T-helper 17 cell (primary cell): Measurements from ENCODE around the gene NLGN1. TPM values are rescaled to one million over a fixed set of nuclear protein-coding genes. Genes with fewer than 3 reads are reported as not detected.

Experiments
- ATAC-seq: fragments of 150-1000 bp; cut with Tn5 transposase; 2 replicates; pipeline ENCODE4 v1.10.0; 2021; ENCODE audit warnings: mild to moderate bottlenecking, moderate library complexity
- DNase-seq, 3 donors: peaks; one replicate each; pipeline versions ENCODE4 v3.0.0 to v3.0.0-alpha.2; 2020 to 2021
- H3K9me3 ChIP-seq: one replicate; pipeline ENCODE4 v1.7.0; 2013; ENCODE audit warnings: low read length, mild to moderate bottlenecking; ENCODE audit not compliant: control insufficient read depth, poor library complexity, severe bottlenecking
- H3K27ac Mint-ChIP-seq: one replicate; pipeline ENCODE4 v1.8.0; 2022; ENCODE audit warnings: mild to moderate bottlenecking, moderate library complexity, mixed read lengths
- H3K27me3 Mint-ChIP-seq: one replicate; pipeline ENCODE4 v1.8.0; 2022; ENCODE audit warnings: mixed read lengths
- H3K36me3 Mint-ChIP-seq: one replicate; pipeline ENCODE4 v1.8.0; 2022; ENCODE audit warnings: low read depth, mixed read lengths
- H3K4me1 Mint-ChIP-seq: one replicate; pipeline ENCODE4 v1.8.0; 2022; ENCODE audit warnings: mild to moderate bottlenecking, mixed read lengths
- H3K4me3 Mint-ChIP-seq: one replicate; pipeline ENCODE4 v1.8.0; 2022; ENCODE audit warnings: mild to moderate bottlenecking, moderate library complexity, mixed read lengths
- total RNA-seq, 4 donors: library from RNA in 2 of 4; stranded (reverse) in 2 of 4; gene quantifications; one replicate each; pipeline ENCODE4 v1.2.3 and lab custom pipeline; 2022 to 2026

Gene NLGN1
- total RNA-seq, 2 donors from 2014 or later: not detected

DNA sequence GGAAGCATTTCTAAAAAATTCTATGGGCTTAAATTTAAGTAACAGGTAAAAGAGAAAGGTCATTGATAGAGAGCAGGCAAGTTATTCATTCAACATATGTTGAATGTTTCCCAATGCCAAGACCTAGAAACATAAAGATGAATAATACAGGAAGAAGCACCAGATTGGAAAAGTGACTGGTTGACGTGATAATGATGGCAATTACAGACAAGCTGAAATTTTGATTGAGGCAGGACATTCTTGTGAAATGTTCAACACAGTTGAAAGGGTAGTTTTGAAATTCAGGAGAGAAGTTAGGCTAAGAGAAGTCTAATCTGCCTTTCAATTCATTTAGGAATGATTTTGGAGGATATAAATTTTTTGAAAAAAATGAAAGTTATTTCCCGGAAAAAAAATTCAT is 925.2 kb downstream of the NLGN1 start:
- H3K4me1 Mint-ChIP-seq: no peaks in the 10 kb centered on the region
- H3K4me3 Mint-ChIP-seq: no peak overlapping the region
- no peak for ATAC-seq
- no peaks in the 10 kb centered on the region for H3K36me3 Mint-ChIP-seq
- peaks cover 2% of the 10 kb centered on the region for H3K9me3 ChIP-seq
- H3K27me3 Mint-ChIP-seq: no peaks in the 10 kb centered on the region
- DNase-seq: no peak
- H3K27ac Mint-ChIP-seq: no peak overlapping the region

DNA sequence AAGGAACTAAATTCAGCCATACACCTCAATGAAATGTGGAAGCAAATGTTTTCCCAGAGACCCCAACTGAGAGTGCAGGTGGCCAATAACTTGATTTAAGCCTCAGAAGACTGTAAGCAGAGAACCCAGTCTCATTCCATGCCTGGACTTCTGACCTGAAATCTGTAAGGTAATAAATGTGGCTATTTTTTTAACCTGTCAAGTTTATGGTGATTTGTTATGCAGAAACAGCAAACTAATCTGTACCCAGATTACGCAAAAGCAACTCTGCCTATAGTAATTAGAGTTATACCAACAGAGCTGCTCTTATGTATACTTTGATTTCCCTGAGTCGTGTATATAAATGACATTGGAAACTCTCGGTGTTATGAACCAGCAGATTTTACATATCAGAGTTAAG is 927.6 kb downstream of the NLGN1 start:
- H3K9me3 ChIP-seq: no peaks in the 10 kb centered on the region
- no peaks in the 10 kb centered on the region for H3K36me3 Mint-ChIP-seq
- no peak for ATAC-seq
- H3K4me3 Mint-ChIP-seq: no peak overlapping the region
- H3K27me3 Mint-ChIP-seq: no peaks in the 10 kb centered on the region
- DNase-seq: no peak
- H3K4me1 Mint-ChIP-seq: no peaks in the 10 kb centered on the region
- no peak overlapping the region for H3K27ac Mint-ChIP-seq

DNA sequence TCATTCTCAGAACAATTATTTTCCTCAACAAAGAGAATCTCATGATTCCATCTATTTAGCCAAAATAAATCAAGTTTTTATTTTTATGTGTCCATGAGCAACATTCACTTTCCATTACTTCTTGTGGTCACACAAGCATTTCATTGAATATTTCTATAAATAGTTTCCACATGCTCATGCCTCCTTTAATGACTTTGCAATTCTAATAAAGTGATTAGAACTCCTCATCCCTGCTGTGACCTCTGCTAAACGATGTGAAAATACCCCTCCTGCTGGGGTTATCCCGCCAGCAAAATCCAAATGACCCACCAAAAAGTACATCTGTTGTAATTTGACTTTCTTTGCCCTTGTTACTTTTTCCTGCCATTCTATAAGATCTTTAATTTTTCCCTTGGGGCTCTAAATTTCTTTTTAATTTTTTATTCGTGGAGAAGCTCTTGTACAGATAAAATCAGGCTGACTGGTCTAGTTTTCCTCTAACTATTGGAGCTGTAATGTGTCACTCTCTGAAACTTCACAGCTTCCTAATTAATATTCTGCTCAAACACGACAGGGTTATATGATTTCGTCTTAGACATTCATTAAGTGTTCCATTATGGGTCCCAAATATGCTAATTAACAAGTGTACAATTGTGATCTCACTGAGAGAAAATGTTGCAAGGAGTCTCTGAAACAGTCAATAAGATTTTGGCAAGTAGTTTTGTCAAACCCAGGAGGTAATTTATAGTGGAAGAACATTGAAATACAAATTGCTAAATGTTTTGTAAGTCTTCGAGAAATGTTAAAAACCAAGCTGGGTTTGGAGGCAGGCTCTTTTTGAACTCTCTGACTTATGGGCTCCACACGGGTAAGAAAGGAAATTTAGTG is 928.5 kb downstream of the NLGN1 start:
- ATAC-seq (no peak), DNase-seq (no peak)
- Mint-ChIP-seq H3K27me3 (no peaks in the 10 kb centered on the region), H3K27ac (no peak overlapping the region), H3K4me1 (no peaks in the 10 kb centered on the region), H3K4me3 (no peak overlapping the region), H3K36me3 (no peaks in the 10 kb centered on the region)
- H3K9me3 ChIP-seq: peaks cover 2% of the 10 kb centered on the region

DNA sequence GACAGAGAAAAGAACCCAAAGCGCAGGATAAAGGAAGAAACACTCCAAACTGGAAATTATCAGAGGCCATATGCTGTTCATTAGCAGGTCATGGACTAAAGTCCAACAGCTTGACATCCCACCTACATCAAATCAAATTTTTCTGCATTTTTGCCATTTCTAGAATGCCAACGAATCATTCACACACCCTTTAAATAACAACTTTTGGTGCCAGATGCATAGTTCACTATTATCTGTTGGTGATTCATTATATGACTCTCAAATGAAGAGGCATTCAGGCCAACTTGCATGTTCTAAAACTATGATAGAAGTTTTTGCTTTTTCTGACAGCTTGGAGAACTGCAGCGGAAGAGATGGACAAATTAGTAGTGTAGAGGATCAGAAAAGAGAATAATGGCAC is 931.8 kb downstream of the NLGN1 start:
- DNase-seq: no peak
- ATAC-seq: no peak
- peaks cover 2% of the 10 kb centered on the region for H3K9me3 ChIP-seq
- H3K36me3 Mint-ChIP-seq: no peaks in the 10 kb centered on the region
- H3K27me3 Mint-ChIP-seq: no peaks in the 10 kb centered on the region
- no peak overlapping the region for H3K27ac Mint-ChIP-seq
- no peak overlapping the region for H3K4me3 Mint-ChIP-seq
- no peaks in the 10 kb centered on the region for H3K4me1 Mint-ChIP-seq

DNA sequence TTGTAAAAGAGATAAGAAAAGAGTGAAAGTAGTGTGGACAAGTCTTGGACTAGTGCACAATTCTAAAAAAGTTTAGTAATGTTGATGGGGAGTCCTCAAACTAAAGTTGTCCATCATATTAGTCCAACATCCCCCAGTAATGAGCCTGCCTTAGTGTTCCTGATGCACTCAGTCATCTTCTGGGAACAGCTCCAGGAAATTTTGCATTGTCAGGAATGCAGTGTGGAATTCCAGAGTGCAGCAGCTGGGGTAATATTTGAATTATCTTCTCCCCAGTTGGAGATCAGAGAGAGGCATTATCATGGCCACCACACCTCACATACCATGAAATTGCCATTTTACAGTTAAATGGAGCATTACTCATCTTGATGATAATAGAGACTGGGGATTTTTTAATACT is 932.8 kb downstream of the NLGN1 start:
- no peak overlapping the region for H3K4me3 Mint-ChIP-seq
- no peaks in the 10 kb centered on the region for H3K27me3 Mint-ChIP-seq
- DNase-seq (no peak), ATAC-seq (no peak)
- H3K4me1 Mint-ChIP-seq: no peaks in the 10 kb centered on the region
- no peak overlapping the region for H3K27ac Mint-ChIP-seq
- peaks cover 2% of the 10 kb centered on the region for H3K9me3 ChIP-seq
- no peaks in the 10 kb centered on the region for H3K36me3 Mint-ChIP-seq

DNA sequence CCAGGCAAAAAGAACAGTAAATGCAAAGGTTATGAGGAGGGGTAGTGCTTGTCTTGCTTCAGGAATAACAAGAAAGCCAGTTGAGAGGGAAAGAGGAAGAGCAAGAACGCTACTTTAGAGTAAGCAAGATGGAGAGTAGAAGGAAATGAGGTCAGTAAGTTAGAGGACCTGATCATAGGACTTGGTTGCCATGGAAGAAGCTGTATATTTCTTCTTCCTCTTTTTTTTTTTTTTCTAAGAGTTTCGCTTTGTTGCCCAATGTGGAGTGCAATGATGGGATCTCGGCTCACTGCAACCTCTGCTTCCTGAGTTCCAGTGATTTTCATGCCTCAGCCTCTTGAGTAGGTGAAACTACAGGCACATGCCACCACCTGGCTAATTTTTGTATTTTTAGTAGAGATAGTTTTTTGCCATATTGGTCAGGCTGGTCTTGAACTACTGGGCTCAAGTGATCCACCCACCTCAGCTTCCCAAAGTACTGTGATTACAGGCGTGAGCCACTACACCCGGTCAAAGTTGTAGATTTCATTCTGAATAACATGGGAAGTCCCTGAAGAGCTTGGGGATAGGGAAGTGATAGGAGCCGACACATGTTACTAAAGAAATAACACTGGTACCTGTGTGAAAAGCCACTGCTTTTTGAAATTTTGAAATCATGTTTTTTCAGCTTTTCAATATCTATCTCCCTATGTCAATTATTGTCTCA is 933.7 kb downstream of the NLGN1 start:
- Mint-ChIP-seq H3K27ac (no peak overlapping the region), H3K36me3 (no peaks in the 10 kb centered on the region), H3K27me3 (no peaks in the 10 kb centered on the region), H3K4me3 (no peak overlapping the region), H3K4me1 (no peaks in the 10 kb centered on the region)
- H3K9me3 ChIP-seq: peaks cover 2% of the 10 kb centered on the region
- ATAC-seq (no peak), DNase-seq (no peak)

DNA sequence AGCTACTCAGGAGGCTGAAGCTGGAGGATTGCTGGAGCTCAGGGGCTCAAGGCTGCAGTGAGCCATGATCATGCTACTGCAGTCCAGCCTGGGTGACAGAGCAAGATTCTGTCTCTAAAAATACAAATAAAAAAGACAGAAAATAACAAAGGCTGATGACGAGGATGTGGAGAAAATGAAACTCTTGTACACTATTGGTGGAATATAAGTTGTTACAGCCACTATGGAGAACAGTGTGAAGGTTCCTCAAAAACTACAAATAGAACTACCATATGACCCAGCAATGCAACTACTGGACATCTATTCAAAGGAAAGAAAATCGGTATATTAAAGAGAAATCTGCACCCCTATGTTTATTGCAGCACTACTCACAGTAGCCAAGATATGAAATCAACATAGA is 934.8 kb downstream of the NLGN1 start:
- Mint-ChIP-seq H3K36me3 (no peaks in the 10 kb centered on the region), H3K27ac (no peak overlapping the region), H3K27me3 (no peaks in the 10 kb centered on the region), H3K4me3 (no peak overlapping the region), H3K4me1 (no peaks in the 10 kb centered on the region)
- DNase-seq: no peak
- no peak for ATAC-seq
- H3K9me3 ChIP-seq: peaks cover 2% of the 10 kb centered on the region

DNA sequence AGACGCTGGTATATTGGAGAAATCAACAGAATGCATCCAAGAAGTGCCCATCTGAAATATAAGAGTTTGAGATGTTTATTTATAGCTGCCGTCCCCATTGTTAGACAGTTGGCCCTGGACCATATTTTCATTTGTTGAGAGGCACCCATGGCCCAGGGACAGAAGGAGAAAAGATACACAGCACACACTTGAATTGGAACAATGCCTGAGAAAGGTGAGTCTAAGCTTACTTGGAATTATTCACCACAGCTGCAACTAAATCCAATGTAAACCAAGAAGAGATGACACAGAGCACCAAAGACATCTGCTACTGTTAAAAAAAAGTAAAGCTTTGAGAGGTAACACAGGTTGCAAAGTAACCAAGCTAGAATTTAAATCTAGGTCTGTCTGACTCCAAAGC is 936.1 kb downstream of the NLGN1 start:
- ATAC-seq: no peak
- no peaks in the 10 kb centered on the region for H3K36me3 Mint-ChIP-seq
- H3K4me1 Mint-ChIP-seq: no peaks in the 10 kb centered on the region
- no peak for DNase-seq
- H3K27ac Mint-ChIP-seq: no peak overlapping the region
- H3K27me3 Mint-ChIP-seq: no peaks in the 10 kb centered on the region
- H3K9me3 ChIP-seq: peaks cover 2% of the 10 kb centered on the region
- H3K4me3 Mint-ChIP-seq: no peak overlapping the region

DNA sequence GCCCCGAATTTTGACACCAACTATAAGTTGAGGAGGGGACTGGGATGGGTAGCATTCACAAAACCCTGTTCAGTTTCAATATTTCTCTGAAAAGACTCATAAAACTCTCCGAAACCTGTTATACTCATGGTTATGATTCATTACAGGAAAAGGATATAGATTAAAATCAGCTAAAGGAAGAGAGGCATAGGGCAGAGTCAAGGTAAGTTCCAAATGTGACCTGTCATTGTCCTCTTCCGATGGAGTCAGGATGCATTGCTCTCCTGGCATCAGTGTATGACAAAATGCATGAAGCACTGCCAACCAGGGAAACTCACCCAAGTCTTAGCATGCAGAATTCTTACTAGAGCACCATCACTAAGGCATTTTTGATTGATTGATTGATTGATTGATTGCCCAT is 936.6 kb downstream of the NLGN1 start:
- Mint-ChIP-seq H3K36me3 (no peaks in the 10 kb centered on the region), H3K27ac (no peak overlapping the region), H3K4me3 (no peak overlapping the region), H3K27me3 (no peaks in the 10 kb centered on the region), H3K4me1 (no peaks in the 10 kb centered on the region)
- ATAC-seq (no peak), DNase-seq (no peak)
- peaks cover 2% of the 10 kb centered on the region for H3K9me3 ChIP-seq

DNA sequence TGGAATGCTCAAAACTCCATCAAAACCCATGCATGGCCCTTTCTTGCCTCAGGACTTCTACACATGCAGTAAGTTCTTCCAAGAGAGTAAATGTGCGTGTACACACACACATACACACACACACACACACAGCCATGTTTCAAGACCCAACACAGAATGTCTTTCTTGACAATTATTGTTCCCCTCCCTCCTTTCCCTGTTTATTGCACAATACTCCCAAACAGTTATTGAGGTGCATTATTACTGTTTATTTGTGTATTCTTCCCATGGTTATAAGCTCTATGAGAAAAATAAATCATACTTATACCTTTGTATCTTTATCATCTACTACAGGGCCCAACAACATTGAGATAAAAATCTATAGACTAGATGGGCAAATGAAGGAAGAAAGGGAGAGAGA is 937.8 kb downstream of the NLGN1 start:
- Mint-ChIP-seq H3K27me3 (no peaks in the 10 kb centered on the region), H3K4me3 (no peak overlapping the region), H3K27ac (no peak overlapping the region), H3K4me1 (no peaks in the 10 kb centered on the region), H3K36me3 (no peaks in the 10 kb centered on the region)
- no peak for DNase-seq
- no peak for ATAC-seq
- peaks cover 2% of the 10 kb centered on the region for H3K9me3 ChIP-seq

DNA sequence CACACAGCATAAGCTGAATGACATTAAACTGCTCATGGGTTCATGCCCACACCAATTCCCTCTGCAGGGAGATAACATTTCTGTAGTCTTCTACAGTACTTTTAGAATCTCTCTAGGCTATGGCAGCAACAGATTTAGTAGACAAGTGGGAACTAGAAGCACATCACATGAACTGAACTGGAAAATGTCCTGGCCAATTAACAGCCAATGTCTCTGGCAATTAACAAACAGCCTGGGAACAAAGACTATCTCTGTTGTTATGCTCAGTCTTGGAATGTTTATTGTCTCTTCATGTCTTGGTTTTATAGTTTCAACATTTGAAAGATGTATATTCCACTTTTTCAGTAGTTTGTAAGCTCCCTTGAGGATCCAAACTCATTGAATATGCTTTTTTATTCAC is 938.4 kb downstream of the NLGN1 start:
- H3K9me3 ChIP-seq: peaks cover 1% of the 10 kb centered on the region
- Mint-ChIP-seq H3K27ac (no peak overlapping the region), H3K36me3 (no peaks in the 10 kb centered on the region), H3K4me1 (no peaks in the 10 kb centered on the region), H3K27me3 (no peaks in the 10 kb centered on the region), H3K4me3 (no peak overlapping the region)
- DNase-seq (no peak), ATAC-seq (no peak)
